GM18909 (cell line): ENCODE measurements around the gene DCK.

ENCODE experiments used
- ATAC-seq: cut with Tn5 transposase; IDR thresholded peaks from one replicate; pipeline ENCODE4 v1.9.1; 2021; ENCODE audit warnings: mild to moderate bottlenecking; ENCODE audit not compliant: unreplicated experiment, poor library complexity

DCK gene

DNA sequence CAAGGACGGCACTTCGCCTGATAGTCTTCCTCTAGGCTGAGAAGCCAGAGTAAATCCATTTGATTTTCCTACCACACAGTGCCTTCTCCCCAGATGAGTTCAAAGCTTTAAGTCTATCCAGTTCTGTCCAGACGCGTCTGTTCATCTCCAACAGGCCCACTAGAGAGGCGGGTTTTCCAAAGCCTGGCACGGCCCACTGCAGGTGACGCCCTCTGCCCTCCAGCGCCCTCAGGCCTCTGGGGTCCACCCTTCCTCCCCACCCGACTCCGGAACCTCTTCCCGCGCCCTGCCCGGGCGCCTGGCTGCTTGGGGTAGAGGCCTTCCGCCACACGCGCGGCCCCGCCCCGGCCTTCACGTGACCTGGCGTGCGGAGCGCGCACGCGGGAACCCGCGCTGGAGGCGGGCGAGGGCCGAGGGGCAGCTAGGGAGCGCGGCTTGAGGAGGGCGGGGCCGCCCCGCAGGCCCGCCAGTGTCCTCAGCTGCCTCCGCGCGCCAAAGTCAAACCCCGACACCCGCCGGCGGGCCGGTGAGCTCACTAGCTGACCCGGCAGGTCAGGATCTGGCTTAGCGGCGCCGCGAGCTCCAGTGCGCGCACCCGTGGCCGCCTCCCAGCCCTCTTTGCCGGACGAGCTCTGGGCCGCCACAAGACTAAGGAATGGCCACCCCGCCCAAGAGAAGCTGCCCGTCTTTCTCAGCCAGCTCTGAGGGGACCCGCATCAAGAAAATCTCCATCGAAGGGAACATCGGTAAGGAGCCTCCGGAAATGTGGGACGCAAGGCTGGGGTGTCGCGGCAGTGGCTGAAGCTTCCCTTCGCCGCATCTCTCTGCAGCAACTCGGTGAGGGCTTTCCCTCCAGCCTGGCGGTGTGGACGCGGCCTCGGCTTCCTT is at the start of gene DCK:
DCK (plus strand) TSS at position 469 of the 888 bp plus-strand sequence; CDS start at position 656, 187 bp downstream.
- ATAC-seq, result peak; percentile 87

DNA sequence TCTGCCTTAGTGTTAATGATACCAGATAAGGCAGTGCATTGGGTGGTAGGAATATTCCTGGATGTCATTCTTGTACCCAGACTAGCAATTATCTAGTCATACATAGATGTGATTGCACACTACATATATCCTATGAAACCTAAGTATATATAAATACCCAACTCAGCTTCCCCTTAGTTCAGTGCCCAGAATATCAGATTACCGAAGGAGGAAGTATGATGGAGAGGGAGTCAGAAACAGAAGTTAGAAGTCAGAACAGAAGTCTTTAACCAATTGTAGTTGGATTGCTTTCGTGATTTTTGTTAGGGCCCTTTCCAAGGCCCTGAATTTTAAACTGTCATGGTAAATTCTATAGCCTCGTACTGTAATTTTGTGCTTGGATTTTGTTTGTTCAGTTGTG is 48.4 kb upstream of the DCK start:
- ATAC-seq, result no peak

DNA sequence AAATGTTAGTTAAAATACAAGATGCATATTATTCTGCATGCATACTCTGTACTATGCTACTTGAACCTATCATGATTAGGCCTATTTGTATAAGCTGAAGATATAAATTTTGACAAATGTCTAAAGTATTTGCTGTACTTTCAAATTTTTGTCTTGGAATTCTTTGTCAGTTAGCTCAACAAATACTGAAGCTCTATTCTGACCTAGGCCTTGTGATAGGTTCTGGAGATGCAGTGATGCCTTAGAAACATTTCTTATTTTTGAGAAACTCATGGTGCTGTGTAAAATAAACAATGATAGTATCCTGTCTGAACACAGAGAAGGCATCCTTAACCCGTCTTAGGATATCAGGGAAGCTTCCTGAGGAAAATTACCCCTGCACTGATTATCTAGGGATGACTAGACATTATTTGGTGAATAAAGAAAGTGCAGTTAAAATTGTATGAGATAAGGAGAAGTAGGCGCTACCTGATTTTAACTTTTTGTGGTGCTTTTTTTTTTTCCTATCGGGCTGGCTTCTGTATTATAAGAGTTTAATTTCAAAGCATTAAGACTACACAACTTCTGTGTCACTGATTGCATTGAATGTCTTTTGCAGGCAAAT is 47.9 kb upstream of the DCK start:
- no peak for ATAC-seq

DNA sequence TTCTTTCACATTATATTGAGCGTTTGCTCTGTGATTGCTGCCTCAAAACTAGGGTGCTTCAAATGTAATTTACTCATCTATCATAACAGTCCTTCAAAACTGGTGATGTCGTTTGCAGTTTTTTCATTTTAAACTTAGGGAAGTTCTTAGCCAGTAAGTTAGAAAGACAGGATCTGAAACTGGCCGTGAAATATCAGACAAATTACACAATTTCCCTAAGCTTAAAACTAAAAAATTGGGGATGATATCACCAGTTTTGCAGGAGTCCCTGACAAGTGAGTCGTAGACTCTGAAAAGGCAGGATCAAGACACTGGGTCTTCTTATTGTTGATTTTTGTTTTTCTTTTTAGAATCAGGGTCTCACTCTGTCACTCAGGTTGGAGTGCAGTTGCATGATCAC is 46.5 kb upstream of the DCK start:
- ATAC-seq, result no peak

DNA sequence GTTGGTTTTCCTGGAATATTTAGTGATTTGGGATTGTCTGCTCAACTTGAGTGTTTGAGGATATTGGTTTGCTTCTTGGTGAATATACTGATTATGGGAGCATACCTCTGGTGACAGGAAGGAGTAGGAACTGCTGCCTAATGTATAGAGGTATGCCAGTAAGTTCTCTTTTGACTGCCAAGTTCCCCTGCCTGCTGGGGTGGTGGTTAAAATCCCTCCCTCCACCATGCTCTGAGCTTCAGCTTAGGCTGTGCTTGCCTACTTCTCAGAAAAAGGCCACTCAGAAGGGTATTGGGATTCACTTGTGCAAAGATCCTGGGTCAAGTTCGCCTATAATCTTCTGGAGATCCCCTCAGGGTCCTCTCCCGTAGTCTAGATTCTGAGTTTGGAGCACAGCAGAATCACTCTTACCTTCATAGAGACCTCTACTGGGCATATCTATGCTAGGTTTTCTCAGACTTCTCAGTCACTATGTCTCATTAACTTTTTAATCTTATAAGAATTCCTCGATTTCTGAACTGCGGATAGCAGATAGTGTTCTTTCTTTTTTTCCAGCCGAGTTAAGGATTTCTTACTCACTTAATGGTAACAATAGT is 44.7 kb upstream of the DCK start:
- ATAC-seq, result peak; percentile 55

DNA sequence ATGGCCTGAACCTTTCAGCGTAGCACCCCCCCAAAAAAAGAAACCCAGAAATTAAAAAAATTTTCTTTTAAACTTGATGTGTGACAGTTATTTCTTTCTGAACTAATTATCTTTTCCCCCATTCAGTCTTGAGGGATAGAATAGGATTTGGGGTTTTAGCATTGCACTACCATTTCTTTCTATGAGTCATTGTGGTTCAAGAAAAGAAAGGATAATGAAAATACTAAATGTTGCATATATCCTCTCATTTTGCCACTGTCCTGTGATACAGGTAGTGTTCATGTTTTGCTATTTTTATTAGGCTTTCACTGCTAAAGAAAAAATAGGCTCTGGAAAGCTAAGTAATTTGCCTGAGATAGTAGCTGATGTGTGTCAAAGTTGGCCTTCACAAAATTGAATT is 39.4 kb upstream of the DCK start:
- ATAC-seq, result no peak

DNA sequence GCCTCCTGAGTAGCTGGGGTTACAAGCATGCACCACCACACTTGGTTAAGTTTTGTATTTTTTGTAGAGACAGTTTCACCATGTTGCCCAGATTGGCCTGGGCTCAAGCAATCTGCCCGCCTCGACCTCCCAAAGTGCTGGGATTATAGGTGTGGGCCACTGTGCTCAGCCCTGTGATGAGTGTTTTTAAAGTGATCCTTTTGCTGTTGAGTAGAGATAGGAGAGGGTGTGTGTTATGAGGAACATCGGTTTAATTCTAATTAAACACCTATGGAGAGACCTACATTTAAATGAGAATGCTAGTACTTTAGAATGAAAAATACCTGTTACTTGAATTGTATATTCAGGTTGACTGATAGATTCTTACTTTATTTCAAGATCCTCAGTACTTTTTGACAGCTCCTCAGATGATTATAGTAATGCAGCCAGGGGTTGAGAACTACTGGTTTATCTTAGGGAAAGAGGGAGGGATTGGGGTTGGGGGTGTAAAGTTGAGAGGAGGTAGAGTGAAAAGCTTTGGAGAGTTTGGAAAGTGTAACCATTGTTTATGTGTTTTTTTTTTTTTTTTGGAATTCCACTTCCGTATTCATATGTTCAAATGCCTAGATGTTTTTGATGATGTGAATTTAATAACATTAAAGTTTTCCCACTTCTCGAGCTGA is 36.8 kb upstream of the DCK start:
- no peak for ATAC-seq

DNA sequence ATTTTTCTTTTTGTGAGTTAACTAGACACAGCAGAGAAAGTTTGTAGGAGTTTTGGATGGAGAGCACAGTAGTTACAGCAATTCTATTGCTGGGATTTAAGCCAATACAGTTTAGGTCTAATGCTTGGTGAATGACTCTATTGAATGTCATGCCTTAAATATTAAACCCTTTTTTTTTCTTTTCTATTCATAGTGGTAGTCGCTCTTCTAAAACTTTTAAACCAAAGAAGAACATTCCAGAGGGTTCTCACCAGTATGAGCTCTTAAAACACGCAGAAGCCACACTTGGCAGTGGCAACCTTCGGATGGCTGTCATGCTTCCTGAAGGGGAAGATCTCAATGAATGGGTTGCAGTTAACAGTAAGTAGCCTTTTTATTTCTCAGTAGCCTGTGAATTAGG is 34.8 kb upstream of the DCK start:
- ATAC-seq, result no peak

DNA sequence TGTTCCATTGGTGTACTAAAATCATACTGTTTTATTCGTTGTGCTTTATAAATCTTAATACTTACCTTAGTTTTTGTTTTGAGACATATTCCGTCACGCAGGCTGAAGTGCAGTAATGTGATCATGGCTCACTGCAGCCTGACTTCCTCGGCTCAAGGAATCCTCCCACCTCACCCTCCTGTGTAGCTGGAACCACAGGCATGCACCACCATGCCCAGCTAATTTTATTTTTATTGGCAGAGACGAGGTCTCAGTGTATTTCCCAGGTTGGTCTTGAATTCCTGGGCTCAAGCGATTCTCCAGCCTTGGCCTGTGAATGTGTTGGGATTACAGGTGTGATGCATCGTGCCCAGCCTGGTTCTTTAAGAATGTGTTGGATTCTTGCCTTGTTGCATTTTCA is 24.4 kb upstream of the DCK start:
- no peak for ATAC-seq

DNA sequence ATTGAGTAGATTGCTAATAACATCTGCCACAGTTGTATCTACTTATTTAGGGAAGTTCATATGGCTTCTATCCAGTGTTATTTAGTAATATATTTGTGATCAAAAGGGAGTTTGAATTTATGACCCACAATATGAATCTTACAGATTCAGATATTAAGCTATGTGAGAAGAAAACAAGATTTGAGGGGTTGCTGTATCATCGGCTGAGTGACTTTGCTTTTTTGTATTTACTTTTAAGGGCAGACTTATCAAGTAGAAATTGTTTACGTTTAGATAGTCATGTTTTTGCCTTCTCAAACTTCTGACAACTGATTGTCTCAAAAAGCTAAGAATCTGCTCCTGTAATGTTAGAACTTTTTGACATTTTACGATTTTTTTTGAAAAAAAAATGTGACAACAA is 17.2 kb upstream of the DCK start:
- ATAC-seq, result no peak

DNA sequence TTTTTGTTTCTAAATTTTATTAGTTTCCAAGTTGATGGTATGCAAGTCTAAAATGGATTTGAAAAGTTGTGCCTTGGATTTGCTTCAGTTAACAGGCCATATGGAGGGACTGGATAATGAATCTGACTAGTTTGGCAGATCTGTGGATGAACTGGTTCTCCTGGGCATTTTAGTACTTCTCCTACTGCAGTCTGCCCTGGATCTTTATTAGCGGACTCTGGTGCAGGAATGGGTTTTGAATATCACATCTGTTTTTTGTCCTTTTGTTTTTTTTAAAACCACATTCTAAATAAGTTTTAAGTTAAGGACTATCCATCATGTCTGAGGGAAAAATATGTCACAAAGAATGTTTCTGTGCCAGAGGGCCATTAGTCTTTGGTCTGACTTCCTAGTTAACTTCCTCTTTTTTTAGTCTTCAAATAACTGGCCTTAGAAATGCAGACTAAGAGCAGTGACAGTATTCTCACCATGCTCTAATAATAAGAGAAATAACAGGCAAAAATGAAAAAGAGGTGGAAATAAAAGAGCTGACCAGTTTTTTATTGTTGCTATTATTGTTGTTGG is 13.9 kb upstream of the DCK start:
- no peak for ATAC-seq

DNA sequence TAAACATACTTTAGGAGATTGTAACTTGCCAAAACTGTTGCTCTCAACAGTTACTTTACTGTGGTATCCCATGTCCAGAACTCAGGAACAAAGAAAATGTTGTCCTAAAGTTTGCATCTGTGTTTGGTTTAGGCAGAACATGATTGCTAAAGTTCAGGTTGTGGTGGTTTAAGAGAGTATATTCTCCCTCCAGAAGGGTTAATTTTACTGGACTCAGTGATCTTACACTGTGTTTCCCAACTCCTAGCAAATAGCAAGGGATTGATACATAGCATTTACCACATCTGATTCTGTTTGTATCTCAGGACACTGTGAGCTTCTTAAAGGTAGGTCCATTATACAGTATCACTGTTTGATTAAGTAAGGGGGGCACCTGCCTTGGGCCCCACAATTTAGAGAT is 13.3 kb upstream of the DCK start:
- ATAC-seq, result no peak

DNA sequence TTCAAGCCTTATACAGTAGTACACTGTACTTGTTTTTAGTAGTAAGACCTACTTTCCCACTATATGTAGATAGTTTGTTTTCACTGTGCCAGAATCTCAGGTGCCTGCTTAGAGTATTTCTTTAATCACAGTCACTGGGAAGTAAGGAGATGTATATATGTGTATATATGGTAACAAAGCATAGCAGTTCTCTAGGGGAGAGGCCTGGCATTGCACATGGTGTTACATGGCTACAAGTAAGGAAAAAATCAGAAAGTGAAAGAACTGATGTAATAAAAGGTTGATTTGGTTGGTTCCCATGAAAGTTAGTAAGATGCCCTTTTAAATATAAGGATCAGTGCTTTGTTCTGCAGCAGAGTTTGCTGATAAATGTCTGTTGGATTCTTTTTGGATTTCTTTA is 9.3 kb upstream of the DCK start:
- no peak for ATAC-seq

DNA sequence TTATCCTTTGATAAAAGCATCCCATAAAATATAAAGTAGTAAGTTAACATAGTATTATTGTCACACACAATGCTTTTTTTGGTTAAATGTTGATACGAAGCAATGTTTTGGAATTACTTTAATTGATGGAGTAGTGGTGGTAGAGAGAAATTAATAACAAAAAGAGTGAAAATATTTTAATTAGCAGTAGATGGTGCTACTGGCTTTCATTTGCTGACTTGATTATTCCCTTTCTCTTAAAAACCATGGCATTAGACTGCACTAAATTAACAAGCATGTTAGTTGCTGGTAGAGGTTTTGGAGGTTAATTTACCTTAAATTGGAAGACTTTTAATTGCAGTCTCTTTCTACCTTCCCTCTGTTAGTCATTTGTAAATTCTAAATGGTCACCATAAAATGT is 8.9 kb upstream of the DCK start:
- ATAC-seq, result no peak

DNA sequence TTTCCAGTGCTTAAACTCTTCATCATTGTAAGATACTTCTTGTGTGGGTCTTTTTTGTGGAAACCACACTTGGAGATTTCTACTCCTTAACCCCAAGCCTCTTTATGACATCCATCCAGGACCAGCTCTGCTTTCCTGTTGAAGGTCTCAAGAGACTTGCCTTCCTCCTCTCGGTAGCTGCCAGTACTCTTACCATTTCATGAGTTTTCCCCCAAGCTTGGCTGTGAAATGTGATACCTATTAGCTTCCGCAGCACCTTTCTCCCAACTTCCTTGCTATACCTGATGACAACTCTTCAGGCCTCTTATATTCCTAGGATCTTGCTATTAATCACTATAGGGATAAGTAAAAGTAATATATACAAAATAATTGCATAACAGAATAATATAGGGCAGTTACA is 1.9 kb upstream of the DCK start:
- no peak for ATAC-seq

DNA sequence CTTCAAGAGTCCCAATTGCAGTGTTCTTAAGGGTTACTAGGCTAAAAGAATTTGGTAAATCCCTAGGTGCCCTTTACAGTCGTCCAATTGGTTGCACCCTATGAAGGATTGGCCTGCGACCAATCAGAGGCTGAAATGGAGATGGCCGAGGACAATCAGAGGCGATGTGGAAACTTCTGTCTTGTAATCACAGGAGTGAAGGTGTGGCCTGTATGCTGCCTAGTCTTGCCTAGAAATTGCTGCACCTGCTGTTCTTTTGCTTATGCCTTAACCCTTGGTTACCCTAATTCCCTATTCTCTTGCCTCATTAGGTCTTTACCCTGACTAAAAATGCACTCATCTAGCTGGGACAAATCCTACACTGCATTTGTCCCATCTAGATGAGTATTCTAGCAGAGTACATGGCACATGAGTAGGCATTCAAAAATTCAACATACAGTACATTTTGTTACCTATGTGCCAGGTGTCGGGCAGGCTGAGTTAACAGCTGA is 1.0 kb upstream of the DCK start:
- ATAC-seq, result no peak

DNA sequence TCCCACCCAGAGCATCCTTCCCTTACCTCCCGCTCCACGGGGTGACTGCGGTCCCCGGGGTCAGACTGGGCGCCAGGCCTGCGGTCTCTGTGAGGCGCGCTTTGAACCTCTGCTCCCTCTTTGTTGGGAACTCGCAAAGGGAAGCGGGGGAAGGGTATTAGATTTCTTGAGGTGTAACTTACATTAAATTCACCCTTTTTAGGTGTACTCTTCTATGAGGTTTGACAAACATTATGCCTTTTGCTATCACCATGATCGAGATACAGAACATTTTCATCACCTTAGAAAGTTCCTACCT is 569 bp downstream of the DCK start:
- ATAC-seq, result no peak

DNA sequence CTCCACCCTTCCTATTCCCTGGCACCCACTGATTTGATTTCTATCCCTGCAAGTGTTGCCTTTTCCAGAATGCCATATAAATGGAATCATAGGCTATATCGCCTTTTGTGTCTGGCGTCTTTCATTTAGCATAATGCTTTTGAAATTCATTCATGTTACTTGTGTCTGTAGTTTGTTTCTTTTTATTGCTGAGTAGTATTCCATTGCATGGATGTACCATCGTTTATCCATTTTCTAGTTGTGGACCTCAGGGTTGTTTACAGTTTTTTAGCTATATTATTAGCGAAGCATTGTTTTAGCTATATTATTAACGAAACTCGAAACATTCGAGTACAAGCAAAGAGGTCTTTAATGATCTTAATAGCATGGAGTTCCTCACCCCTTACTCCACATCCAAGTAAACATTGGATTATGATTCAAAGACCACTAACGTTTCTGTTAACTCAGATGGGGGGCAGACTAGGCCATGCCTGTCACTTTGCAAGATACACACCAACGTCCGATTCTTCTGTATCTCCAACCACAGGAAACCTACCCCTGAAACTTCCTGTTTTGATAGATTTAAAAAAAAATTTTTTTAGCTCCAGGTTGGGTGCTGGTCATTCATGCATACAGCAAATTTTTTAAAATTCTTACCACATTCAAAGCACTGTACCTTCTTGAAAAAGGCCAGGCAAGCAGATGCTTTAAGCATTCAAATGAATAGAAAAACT is 1.1 kb downstream of the DCK start:
- peak; percentile 55 for ATAC-seq

DNA sequence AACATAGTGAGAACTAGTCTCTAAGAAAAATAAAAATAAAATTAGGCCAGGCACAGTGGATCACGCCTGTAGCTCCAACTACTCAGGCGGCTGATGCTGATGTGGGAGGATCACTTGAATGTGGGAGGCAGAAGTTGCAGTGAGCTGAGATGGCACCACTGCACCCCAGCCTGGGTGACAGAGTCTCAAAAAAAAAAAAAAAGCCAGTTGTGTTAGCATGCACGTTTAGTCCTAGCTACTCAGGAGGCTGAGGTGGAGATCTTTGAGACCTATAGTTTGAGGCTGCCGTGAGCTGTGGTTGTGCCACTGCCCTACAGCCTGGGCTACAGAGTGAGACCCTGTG is 2.5 kb downstream of the DCK start:
- no peak for ATAC-seq

DNA sequence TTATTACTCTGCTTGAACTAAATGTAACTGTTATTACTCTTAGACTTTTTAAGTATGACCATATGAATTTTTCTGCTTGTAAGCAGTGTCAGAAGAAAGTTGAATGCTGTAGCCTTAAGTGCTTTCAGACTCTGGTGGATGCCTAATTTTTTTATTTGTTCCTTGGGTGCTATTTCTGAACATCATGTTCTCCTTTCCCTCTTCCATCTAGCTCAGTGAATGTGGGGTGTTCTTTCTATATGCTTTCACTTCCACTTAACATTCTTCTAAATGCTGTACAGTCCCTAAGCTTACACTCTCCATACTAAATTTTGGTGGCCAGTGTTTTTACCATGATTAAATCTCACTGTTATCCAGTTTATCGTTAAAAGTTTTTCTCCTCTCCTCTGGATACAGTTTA is 3.6 kb downstream of the DCK start:
- ATAC-seq, result no peak
